Activated gamma-delta T cell treated with Interleukin-2 at 50 U/mL for 16 hours (primary cell): ENCODE results near the gene UQCRC2.
"Not testable (repeated sequence)": the region's sequence is repeated elsewhere in the genome, so short reads cannot be mapped to it uniquely, and the experiment has no call there.

Experiments
- DNase-seq: peaks from one replicate; pipeline ENCODE4 v3.0.0-alpha.2; 2020

UQCRC2 gene

DNA sequence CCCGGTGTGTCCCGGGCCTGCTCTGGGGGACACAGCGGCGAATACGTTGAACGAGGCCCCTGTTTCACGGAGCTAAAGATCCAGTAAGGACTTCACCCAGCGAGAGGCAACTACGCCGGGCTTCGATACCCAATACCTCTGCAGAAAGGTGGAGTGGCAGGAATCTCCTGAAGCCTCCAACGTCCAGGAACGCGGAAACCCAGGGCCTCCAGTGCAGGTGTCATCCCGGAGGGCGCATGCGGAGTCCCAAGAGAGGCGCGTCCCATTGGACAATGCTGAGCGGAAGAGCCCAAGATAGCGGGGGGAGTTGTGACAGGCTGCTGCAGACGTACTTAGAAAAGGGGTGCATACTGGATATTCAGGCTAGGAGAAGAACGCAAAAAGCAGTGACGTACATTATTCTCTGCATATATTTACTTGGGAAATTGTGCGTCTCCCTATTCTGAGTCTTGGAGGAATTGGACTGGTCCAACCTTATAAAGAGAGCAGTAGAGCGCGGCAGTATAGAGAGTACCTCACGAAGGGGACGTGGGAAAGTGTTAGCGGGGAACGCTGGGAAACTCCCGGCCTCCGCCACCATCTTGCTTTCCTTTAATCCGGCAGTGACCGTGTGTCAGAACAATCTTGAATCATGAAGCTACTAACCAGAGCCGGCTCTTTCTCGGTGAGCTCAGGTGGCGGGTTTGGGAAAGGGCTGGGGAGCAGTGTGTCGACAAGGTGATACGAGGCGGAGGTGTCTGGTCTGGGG, at the start of gene UQCRC2:
Gene UQCRC2, plus strand, starts transcription at position 569 of the 748 bp plus-strand sequence. Its CDS starts 63 bp downstream, at position 632.
- DNase-seq = peak; percentile 81

DNA sequence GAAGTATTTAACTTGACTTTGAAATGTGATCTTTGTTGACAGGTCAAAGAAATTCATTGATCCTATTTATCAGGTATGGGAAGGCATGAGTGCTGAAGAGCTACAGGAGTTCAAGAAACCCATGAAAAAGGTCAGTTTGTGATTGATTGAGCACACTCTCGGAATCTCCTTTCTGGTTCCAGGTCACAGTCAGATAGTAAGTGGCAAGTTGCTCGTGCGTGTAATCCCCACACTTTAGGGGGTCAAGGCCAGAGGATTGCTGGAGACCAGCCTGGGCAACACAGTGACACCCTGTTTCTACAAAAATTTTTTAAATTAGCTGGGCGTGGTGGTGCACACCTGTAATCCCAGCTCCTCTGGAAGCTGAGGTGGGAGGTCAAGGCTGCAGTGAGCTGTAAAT, 20.5 kb upstream of the UQCRC2 start:
- not testable (repeated sequence) for DNase-seq

DNA sequence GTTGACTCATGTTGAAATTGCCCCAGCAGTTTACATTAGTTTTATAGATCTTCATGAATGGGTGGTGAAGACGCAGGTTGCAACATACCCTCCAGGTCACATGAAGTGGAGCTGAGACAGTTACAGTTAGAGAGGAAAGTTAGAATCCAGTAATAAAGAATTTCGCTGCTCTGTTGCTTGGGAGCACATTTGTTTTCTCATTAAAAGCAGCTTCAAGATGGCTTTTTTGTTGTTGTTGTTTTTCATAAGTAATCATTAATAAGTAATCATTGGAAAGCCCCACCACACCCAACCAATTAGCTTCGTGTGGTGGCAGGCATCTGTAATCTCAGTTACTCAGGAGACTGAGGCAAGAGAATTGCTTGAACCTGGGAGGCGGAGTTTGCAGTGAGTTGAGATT, 19.8 kb upstream of the UQCRC2 start:
- DNase-seq = not testable (repeated sequence)

DNA sequence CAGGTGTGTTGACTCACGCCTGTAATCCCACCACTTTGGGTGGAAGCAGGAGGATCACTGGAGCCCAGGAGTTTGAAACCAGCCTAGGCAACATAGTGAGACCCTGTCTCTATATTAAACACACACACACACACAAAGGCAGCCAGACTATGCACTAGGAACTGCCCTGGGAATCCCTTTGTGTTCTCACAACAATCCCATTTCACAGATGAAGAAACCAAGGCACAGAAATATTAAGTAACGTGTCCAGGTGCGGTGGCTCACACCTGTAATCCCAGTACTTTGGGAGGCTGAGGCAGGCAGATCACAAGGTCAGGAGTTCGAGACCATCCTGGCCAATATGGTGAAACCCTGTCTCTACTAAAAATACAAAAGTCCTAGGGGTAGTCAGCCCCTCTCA, 19.4 kb upstream of the UQCRC2 start:
- not testable (repeated sequence) for DNase-seq

DNA sequence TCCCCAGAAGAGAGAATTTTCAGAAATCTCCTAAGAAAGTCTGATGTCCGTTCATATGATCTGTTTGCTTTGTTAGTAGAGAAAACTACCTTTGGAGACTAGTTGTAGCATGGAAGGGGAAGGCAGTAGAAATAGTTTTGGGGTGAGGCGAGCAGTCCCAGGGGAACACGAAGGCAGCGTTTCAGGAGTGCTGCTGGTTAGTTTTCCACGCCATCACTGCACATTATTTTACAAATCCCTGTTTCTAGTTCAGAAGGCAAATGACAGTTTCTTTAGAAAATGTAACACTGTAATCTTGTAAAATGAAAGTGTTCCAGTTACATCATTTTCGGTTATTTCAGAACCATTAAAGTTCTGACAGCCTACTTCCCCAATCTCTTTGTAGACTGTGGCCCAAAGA, 16.9 kb upstream of the UQCRC2 start:
- DNase-seq = not testable (repeated sequence)

DNA sequence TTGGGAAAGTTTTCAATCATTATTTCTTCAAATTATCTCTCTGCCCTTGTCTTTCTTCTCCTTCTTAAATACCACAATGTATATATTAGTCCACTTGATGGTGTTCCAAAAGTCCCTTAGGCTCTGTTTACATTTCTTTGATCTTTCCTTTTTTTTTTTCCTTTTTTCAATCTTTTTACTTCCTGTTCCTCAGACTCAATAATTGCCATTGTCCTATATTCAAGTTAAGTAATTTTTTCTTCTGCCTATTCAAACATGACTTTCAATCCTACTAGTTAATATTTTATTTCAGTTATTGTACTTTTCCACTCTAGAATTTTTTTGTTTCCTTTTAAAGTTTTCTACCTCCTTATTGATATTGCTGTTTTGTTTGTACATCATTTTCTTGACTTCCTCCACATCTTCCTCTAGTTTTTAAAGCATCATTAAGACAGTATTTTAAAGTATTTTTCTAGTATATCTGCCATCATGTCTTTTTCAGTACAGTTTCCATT, 15.8 kb upstream of the UQCRC2 start:
- DNase-seq = no peak

DNA sequence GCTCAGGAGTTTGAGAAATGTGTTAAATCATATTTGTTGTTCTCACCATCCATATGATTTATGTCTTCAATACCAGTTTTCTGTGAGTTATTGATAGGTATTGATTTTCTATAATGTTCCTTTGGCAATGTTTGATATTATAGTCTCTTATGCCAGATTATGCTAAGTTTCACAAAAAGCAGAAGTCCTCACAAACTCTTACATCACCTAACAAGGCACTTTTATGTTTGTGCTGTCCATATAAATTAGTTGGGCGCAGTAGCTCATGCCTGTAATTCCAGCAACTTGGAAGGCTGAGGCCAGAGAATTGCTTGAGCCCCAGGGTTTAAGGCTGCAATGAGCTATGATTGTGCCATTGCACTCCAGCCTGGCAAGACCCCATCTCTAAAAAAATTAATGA, 12.6 kb upstream of the UQCRC2 start:
- no peak for DNase-seq

DNA sequence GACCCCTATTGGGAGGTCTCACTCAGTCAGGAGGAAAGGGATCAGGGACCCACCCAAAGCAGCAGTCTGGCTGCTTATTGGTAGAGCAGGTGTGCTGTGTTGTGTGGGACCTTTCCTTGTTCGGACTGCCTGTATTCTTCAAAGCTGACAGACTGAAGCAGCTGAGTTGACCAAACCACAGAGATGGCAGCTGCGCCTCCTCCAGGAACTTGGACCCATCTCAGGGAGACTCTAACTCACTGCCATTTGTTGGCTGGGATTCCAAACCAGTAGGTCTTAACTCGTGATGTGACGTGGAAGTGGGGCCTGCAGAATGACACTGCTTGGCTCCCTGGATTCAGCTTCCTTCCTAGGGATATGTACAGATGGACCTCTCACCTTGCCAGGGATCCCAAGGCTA, 9.6 kb upstream of the UQCRC2 start:
- DNase-seq = no peak

DNA sequence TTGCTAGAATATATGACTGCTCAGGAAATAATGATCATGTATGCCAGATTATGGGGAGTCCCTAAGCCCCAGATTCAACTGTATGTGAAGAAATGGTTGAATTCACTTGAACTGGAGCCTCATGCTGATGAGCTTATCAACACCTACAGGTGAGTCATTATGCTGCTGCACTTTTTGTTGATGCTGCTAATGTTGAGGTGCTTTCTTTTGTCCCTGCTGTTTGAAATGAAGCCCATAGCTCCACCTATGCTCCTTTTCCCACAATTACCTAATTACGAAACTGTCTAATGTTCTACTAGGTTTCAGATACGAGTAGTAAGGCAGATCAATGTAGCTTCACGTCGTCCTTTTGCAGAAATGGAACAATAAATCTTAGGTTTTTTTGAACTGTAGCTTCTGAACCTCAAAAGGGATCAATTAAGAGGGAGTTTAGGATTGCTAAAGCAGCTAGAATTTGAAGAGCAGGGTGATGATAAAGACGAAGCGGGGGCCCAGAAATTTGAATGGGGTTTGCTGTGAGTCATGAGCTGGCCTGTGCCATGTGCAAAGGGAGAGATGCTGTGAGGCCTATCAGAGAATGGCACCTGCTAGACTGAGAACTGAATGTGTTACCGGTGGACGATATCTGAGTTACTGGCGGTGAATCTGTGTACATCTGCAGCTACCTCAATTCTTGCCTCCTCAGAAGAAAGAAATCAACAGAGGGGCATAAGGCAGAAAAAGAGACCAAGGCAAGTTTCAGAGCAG, 6.1 kb upstream of the UQCRC2 start:
- DNase-seq = no peak

DNA sequence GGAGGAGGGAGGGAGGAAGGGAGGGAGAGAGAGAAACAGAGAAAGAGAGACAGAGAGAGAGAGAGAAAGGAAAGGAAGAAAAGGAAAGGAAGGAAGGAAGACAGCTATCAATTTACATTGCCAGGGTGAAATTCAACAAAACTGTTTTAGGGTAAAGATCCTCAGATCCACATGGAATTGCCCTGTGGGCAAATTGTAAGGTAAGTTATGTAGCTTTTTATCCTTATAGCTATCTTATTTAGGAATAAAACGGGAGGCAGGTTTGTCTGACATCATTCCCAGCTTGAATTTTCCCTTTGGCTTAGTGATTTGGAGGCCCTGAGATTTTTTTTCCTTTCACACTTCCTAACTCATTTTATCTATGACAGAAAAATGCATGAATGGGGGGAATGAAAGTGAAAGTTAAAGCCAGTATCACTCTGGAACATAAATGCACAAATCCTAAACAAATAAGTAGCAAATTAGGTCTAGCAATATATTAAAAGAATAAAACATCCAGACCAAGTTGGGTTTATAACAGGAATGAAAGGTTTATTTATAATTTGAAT, 3.4 kb upstream of the UQCRC2 start:
- DNase-seq = no peak

DNA sequence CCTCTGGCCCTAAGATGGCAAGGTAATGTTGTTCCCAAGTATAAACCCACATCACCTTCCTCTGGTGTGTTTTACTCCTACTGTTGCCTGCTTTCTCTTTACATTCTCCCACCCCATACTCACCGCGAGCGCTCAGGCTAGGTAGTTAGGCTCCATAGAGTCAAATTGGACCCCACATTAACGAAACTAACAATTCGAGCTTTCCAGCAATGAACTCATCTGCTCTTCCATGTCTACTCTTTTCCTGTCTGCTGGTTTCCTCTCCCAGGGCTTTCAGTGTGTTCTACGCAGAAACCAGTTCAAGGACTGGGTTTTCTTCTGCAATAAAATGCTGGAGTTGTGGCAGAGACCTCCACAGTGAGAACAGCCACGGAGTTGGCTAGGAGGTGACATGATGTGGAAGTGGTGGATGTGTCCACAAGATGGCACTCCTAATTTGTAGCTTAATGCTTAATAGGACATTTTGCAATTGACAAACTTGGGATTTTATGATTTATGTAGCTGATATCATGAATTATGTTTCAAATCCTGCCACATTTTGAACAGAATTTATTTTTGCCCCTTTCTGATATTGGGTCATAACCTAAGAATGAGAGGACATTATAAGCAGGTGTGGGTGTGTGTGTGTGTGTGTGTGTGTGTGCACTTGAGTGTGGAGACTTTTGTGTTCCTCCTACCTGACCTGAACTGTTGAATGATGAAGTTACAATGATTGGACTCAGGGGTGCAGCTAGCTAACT, 2.2 kb upstream of the UQCRC2 start:
- peak; percentile 8 for DNase-seq

DNA sequence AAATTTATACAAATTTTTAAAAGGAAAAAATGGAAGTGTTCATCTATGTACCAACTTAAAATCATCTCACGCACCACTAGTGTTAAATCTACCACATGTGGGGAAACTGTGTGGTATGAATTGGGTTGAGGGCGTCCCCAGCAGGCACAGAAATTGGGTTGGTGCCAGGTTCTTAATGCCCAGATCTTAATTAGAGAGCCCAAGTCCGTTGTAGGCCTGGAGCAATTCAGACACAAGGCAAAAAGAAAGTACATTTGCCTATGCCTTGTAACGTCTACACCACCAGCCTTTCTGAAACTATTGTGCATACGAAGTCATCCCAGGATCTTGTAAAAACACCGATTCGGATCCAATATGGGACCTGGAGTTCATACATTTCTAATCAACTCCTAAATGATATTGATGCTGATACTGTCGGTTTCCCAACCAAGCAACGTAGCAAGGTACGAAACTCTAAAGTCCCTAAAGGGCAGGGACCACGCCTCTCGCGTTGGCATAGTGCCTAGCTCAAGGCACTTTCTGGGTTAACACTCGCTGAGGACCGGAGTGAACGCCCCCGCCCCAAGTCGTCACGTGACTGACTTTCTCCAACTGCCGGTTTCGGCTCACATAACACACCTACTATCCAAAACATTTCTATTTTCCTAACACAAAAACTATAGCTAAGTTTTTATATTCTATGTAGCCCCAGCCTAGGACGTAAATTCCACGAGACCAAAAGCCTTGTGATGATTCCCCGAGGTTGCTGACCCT, 945 bp upstream of the UQCRC2 start:
- DNase-seq = peak; percentile 64

DNA sequence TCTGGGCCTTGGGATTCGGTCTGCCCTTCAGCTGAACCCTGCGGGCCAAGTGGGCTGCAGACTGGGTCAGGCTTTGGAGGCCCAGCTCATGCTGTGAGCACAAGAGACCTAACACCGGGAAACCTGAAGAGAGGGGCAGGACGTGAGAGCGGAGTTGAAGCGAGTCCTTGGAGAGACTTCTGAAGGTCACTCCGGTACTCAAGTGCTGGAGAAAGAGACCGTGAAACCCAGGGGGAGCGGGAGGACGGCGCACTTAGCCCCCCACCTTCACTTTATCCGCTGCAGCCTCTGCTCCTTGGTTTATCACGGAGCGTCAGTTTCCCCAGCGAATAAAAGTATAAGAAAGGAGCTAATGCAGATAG, 361 bp downstream of the UQCRC2 start:
- DNase-seq = no peak

DNA sequence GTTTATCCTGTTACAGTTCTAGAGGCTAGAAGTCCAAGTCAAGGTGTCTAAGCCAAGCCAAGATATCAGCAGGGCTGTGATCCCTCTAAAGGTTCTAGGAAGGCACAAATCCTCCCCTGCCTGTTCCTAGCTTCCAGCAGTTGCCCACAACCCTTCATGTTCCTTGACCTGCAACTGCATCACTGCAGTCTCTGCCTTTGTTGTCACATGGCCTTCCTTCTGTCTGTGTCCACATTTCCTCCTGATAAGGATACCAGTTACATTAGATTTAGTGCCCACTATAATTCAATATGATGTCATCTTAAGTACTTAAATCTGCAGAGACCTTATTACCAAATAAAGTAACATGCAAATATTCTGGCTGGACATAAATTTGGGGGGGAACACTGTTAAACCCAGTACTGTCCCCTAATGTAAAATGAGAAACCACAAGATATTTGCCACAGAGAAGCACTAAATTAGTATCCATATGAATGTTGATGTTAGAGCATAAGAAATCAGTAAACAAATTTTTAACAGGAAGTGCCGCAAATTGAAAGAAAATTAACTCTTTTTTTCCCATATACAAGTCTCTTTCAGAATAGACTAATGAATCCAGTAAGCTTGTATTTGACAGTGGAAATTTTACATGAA, 4.7 kb downstream of the UQCRC2 start:
- no peak for DNase-seq

DNA sequence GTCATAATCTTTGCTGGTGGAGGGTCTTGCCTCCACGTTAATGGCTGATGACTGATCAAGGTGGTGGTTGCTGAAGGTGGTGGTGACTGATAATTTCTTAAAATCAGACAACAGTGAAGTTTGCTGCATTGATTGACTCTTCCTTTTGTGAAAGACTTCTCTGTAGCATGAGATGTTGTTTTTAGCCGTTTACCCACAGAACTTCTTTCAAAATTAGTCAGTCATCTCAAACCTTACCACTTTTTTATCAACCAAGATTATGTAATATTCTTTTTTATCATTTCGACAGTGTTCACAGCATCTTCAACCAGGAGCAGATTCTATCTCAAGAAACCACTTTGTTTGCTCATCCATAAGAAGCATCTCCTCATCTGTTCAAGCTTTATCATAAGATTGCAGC, 5.9 kb downstream of the UQCRC2 start:
- DNase-seq = no peak

DNA sequence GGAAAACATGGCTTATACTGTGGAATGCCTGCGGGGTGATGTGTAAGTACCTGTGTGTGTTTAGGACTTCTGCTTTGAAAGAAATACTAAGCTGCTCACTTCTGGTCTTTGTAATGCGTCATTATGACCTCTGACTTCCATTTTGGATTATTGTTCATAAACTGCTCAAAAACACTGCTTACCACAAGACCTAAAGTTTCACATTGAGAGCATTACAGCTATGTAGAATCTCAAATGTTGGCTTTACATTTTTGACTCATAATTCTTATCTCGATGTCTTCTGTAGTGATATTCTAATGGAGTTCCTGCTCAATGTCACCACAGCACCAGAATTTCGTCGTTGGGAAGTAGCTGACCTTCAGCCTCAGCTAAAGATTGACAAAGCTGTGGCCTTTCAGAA, 9.3 kb downstream of the UQCRC2 start:
- DNase-seq = no peak

DNA sequence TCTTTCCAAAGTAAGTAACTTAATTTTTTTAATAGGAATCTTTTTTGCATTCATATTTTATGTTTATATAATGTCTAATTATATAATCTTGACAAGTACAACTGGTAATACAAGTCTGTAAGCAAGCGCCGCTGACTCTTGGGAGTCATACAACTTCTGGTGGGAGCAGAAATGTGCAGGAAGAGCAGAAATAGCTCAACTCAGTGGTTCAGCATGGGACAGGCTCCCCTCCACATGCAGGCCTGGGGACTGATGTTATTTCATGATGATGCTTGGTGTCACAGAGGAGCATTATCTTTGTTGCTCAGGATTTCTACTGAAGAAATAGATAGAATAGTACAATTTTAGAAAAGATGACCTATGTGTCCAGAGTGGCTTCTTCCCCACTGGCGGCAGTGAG, 10.7 kb downstream of the UQCRC2 start:
- no peak for DNase-seq

DNA sequence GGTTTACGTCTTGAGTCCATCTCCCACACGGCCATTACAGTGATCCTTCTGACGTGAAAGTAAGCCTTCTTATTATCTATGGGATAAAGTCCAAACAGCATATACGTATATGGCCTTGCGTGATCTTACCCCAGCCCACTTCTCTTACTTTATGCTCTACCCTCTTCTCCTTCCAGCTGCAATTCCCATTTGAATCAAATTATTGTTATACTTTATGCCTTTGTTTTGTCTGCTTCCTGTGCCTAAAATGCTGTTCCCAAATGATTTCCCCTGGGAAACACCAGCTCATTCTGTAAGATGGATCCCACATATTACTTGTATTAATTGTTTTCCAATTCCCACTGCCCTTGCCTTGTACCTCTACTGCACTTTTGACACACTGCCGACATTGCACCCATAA, 11.2 kb downstream of the UQCRC2 start:
- no peak for DNase-seq

DNA sequence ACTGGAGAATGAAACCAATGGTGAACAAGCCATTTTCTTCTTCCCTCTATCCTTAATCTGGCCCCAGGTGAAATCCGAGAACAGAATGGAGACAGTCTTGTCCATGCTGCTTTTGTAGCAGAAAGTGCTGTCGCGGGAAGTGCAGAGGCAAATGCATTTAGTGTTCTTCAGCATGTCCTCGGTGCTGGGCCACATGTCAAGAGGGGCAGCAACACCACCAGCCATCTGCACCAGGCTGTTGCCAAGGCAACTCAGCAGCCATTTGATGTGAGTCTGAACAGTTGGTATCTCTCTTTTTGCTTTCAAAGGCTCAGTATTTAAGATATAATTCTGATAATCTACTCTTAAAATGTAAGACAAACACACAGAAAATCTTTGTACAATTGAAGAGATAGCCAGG, 18.7 kb downstream of the UQCRC2 start:
- no peak for DNase-seq

DNA sequence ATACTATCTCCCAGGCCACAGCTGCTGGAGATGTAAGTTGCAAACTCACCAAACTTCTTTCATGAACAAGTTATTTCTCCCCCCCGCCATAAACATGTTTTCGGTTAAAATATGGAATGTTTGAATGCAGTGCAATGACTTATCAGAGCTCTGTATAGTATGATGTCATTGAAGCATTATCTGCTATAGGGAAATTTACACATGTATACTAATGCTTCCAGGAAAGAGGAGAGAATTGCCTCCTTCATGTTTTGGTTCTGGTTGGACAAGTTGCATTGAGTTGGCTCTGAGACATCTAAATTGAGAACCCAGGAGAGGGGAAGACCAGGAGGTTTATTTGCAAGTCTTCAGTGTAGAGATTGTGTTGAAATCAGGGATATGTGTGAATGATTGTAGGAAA, 20.8 kb downstream of the UQCRC2 start:
- no peak for DNase-seq

DNA sequence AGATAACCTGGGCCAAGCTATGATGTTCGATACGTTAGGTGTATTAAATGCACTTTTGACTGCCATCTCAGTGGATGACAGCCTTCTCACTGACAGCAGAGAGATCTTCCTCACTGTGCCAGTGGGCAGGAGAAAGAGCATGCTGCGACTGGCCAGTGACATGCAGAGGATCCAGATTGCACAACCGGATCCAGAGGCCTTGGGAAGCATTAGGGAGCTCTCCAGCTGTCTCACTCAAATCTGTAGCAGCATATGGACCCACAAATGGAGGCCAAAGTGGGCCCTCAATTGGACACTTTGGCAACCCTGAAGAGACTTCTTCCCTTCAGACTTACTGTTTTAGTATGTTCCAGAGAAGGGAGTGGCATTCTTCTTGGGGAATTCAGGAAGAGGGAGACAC, 26.9 kb downstream of the UQCRC2 start:
- DNase-seq = no peak

DNA sequence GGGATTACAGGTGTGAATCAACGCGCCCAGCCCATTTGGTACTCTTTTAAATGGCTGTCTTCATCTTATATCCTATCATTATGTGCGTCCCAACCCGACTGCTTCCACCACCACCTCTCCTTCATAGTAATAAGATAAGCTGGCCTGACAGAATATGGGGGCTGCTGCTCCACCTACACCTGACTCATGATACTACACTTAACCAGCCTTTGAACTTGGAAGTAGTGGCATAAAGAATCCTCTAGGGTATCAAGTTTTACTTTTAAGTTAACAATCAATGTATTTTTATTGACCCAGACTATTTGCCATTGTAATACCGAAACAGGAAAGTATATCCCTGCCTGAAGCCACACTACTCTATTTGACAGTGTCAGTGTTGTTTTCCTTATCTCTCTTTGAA, 28.9 kb downstream of the UQCRC2 start:
- DNase-seq = no peak
